HG02763 (cell line): ENCODE results near the gene ANKRD16.

ENCODE experiments used
- ATAC-seq: cut with Tn5 transposase; IDR thresholded peaks from one replicate; pipeline ENCODE4 v1.9.1; 2021; ENCODE audit warnings: mild to moderate bottlenecking, moderate library complexity; ENCODE audit not compliant: unreplicated experiment

ANKRD16 gene

GRCh38 chr10:5812283-5813090 lies 77.2 kb downstream of the ANKRD16 start:
- ATAC-seq = peak; percentile 27
